Spleen (tissue), 7 donors: ENCODE data around the gene NLGN4X.

ENCODE experiments used
- CTCF ChIP-seq, 11 experiments: fragments of 200-600 bp in 7 of 11; fragments of 450-650 bp in 4 of 11; sonication (generic) in 4 of 11; IDR thresholded peaks in 8 of 11; conservative IDR thresholded peaks in 3 of 11; 1 replicate in 7 of 11; 2 replicates in 4 of 11; pipeline versions ENCODE4 v1.4.0 to v1.8.0; 2016 to 2021; ENCODE audit warnings: antibody characterized with exemption in 11 of 11, inconsistent platforms in 4 of 11, mild to moderate bottlenecking in 1 of 11
- POLR2A ChIP-seq, 3 donors: fragments of 450-650 bp; IDR thresholded peaks; one replicate each; pipeline ENCODE4 v1.5.1; 2017; ENCODE audit warnings: antibody characterized with exemption in 3 of 3, mild to moderate bottlenecking in 1 of 3
- donor health status: DM: no; HTN: no; CAD: no; lungs with moderate emphysema.
- donor health status: DM: no; HTN: no; CAD: no.
- donor health status: DM: no; HTN: no; CAD: no.

GRCh38 chrX:5976332-5976731, 252.3 kb downstream of the NLGN4X start:
- TF ChIP-seq CTCF (IDR thresholded peaks at IDR 0.05 in 8 of 11, conservative IDR thresholded peaks at IDR 0.05 in 3 of 11) (no peak), POLR2A (IDR thresholded peaks at IDR 0.05) (no peak)
